ENCODE data around the gene ZNF771. TPM values are rescaled to one million over a fixed set of nuclear protein-coding genes. Genes with fewer than 3 reads are reported as not detected.

Gene ZNF771
- total RNA-seq, 3 donors from 2014 or later (not counting 1 experiment from before 2014, with no cell fraction given) = 0.70 to 1.4 (median 1.4) TPM

GRCh38 chr16:30377812-30378235 is 29.6 kb upstream of the ZNF771 start:
- Mint-ChIP-seq H3K4me3 (peak overlapping the region; percentile 97), H3K36me3 (no peaks in the 10 kb centered on the region), H3K27ac (peak overlapping the region; percentile 99 to 100), H3K27me3 (ENCODE audit: low read depth in 2 of 2) (no peaks in the 10 kb centered on the region), H3K9me3 (no peaks in the 10 kb centered on the region), H3K4me1 (peaks cover 46 to 55% of the 10 kb centered on the region in 2 donors)
- TF ChIP-seq, protein P1, sequence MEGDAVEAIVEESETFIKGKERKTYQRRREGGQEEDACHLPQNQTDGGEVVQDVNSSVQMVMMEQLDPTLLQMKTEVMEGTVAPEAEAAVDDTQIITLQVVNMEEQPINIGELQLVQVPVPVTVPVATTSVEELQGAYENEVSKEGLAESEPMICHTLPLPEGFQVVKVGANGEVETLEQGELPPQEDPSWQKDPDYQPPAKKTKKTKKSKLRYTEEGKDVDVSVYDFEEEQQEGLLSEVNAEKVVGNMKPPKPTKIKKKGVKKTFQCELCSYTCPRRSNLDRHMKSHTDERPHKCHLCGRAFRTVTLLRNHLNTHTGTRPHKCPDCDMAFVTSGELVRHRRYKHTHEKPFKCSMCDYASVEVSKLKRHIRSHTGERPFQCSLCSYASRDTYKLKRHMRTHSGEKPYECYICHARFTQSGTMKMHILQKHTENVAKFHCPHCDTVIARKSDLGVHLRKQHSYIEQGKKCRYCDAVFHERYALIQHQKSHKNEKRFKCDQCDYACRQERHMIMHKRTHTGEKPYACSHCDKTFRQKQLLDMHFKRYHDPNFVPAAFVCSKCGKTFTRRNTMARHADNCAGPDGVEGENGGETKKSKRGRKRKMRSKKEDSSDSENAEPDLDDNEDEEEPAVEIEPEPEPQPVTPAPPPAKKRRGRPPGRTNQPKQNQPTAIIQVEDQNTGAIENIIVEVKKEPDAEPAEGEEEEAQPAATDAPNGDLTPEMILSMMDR (IDR thresholded peaks at IDR 0.05) = no peak
- peak; percentile 80 to 96 for DNase-seq
- Histone ChIP-seq H3K4me1 (ENCODE audit: control insufficient read depth, insufficient read depth, low read length) (peaks cover 63% of the 10 kb centered on the region), H3K4me3 (ENCODE audit: low read length) (peak overlapping the region; percentile 64), H3K9me3 (ENCODE audit: control insufficient read depth, insufficient read depth, low read length) (no peaks in the 10 kb centered on the region), H3K36me3 (ENCODE audit: control insufficient read depth, insufficient read depth, low read length) (peaks cover 16% of the 10 kb centered on the region), H3K27me3 (ENCODE audit: control insufficient read depth, insufficient read depth, low read length) (no peaks in the 10 kb centered on the region), H3K27ac (ENCODE audit: low read length) (peak overlapping the region; percentile 99)
- intact Hi-C loops (cut with micrococcal nuclease) = loop anchor here (1.0 to 2.0 kb wide), 2 partner anchors 8 to 43 kb away; partner anchors contain the start of gene TBC1D10B
- WGBS (ENCODE audit: insufficient coverage) = 0% methylated on average over 39 of the region's 39 CpGs
- peak; percentile 46 to 64 (median 52) for ATAC-seq

GRCh38 chr16:30378236-30379157 is 28.9 kb upstream of the ZNF771 start:
- Histone ChIP-seq H3K4me3 (ENCODE audit: low read length) (peak overlapping the region; percentile 64), H3K4me1 (ENCODE audit: control insufficient read depth, insufficient read depth, low read length) (peaks cover 70% of the 10 kb centered on the region), H3K27ac (ENCODE audit: low read length) (peak overlapping the region; percentile 99), H3K36me3 (ENCODE audit: control insufficient read depth, insufficient read depth, low read length) (peaks cover 16% of the 10 kb centered on the region), H3K9me3 (ENCODE audit: control insufficient read depth, insufficient read depth, low read length) (no peaks in the 10 kb centered on the region), H3K27me3 (ENCODE audit: control insufficient read depth, insufficient read depth, low read length) (no peaks in the 10 kb centered on the region)
- Mint-ChIP-seq H3K9me3 (no peaks in the 10 kb centered on the region), H3K4me3 (peak overlapping the region; percentile 97), H3K36me3 (no peaks in the 10 kb centered on the region), H3K27ac (peak overlapping the region; percentile 99 to 100), H3K4me1 (peaks cover 52 to 60% of the 10 kb centered on the region in 2 donors), H3K27me3 (ENCODE audit: low read depth in 2 of 2) (no peaks in the 10 kb centered on the region)
- ATAC-seq (peak; percentile 85 to 97 (median 86)), DNase-seq (peak; percentile 98 to 99)
- WGBS (ENCODE audit: insufficient coverage) = 1% methylated on average over 67 of the region's 67 CpGs
- TF ChIP-seq, protein P1 (IDR thresholded peaks at IDR 0.05) = no peak
- intact Hi-C loops (cut with micrococcal nuclease) = loop anchor here (1.0 to 2.0 kb wide), 2 partner anchors 8 to 44 kb away; partner anchors contain the start of gene TBC1D10B

GRCh38 chr16:30379158-30379783 is 28.1 kb upstream of the ZNF771 start:
- peak overlapping the region; percentile 97 for H3K4me3 Mint-ChIP-seq
- DNase-seq (no peak), ATAC-seq (no peak)
- peaks cover 57 to 64% of the 10 kb centered on the region in 2 donors for H3K4me1 Mint-ChIP-seq
- WGBS (ENCODE audit: insufficient coverage) = 39% methylated on average over 27 of the region's 27 CpGs
- Histone ChIP-seq H3K36me3 (ENCODE audit: control insufficient read depth, insufficient read depth, low read length) (peaks cover 16% of the 10 kb centered on the region), H3K27ac (ENCODE audit: low read length) (peak overlapping the region; percentile 87), H3K4me1 (ENCODE audit: control insufficient read depth, insufficient read depth, low read length) (peaks cover 78% of the 10 kb centered on the region), H3K9me3 (ENCODE audit: control insufficient read depth, insufficient read depth, low read length) (no peaks in the 10 kb centered on the region), H3K4me3 (ENCODE audit: low read length) (peak overlapping the region; percentile 63), H3K27me3 (ENCODE audit: control insufficient read depth, insufficient read depth, low read length) (no peaks in the 10 kb centered on the region)
- H3K27ac Mint-ChIP-seq = peak overlapping the region; percentile 99 to 100
- TF ChIP-seq, protein P1 (IDR thresholded peaks at IDR 0.05) = no peak
- no peaks in the 10 kb centered on the region for H3K27me3 Mint-ChIP-seq (ENCODE audit: low read depth in 2 of 2)
- intact Hi-C loops (cut with micrococcal nuclease) = loop anchor here (2.0 kb wide), 1 partner anchor 44 kb away; no protein-coding TSS in a partner anchor
- H3K36me3 Mint-ChIP-seq = no peaks in the 10 kb centered on the region
- no peaks in the 10 kb centered on the region for H3K9me3 Mint-ChIP-seq
